DND-41 (cell line): ENCODE results near the gene POU3F2.

ENCODE experiments used
- EZH2 ChIP-seq: IDR thresholded peaks from 3 replicates; pipeline ENCODE4 v1.6.1; 2012; ENCODE audit warnings: borderline replicate concordance, low read depth, mild to moderate bottlenecking, moderate library complexity, low read length, inconsistent platforms; ENCODE audit not compliant: severe bottlenecking
- TF ChIP-seq, protein P1 (sequence below): IDR thresholded peaks from 2 replicates; pipeline ENCODE4 v1.5.1; 2012; ENCODE audit warnings: borderline replicate concordance, low read length, moderate library complexity, mild to moderate bottlenecking; ENCODE audit not compliant: poor library complexity, severe bottlenecking; ENCODE audit errors: extremely low read depth

- TF ChIP-seq, protein P1, sequence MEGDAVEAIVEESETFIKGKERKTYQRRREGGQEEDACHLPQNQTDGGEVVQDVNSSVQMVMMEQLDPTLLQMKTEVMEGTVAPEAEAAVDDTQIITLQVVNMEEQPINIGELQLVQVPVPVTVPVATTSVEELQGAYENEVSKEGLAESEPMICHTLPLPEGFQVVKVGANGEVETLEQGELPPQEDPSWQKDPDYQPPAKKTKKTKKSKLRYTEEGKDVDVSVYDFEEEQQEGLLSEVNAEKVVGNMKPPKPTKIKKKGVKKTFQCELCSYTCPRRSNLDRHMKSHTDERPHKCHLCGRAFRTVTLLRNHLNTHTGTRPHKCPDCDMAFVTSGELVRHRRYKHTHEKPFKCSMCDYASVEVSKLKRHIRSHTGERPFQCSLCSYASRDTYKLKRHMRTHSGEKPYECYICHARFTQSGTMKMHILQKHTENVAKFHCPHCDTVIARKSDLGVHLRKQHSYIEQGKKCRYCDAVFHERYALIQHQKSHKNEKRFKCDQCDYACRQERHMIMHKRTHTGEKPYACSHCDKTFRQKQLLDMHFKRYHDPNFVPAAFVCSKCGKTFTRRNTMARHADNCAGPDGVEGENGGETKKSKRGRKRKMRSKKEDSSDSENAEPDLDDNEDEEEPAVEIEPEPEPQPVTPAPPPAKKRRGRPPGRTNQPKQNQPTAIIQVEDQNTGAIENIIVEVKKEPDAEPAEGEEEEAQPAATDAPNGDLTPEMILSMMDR = no peak
- TF ChIP-seq EZH2 = no peak
Measured at GRCh38 chr6:98877250-98877649, 42.9 kb downstream of the POU3F2 start.
